Caco-2 (cell line): ENCODE results near the gene FARP1. TPM values are rescaled to one million over a fixed set of nuclear protein-coding genes. Genes with fewer than 3 reads are reported as not detected.
A peak's percentile ranks its signal among the peaks of the same experiment; 100 is the strongest.

Source experiments
- BruUV-seq: library from RNA; stranded (reverse); fragments of 400-500 nt; replicated peaks from 2 replicates; lab custom pipeline; 2021; lab: Mats Ljungman, UMichigan
- CTCF ChIA-PET: fragments of 300-600 bp; sonication (Branson Sonifier 250); formaldehyde crosslinking; loops from one replicate; lab custom pipeline; 2022; ENCODE audit warnings: antibody characterized with exemption; lab: Charles Lee
- POLR2A ChIA-PET: fragments of 300-600 bp; sonication (Branson Sonifier 250); formaldehyde crosslinking; loops from one replicate; lab custom pipeline; 2022; ENCODE audit warnings: antibody characterized with exemption; lab: Charles Lee
- DNase-seq, 2 experiments: peaks; one replicate each; pipeline versions ENCODE4 v3.0.0 to v3.0.0-alpha.2; 2020 to 2022
- H3K27me3 ChIP-seq: replicated peaks from 2 replicates; pipeline ENCODE4 v1.6.0; 2011; ENCODE audit warnings: low read length; ENCODE audit not compliant: control insufficient read depth, insufficient read depth
- H3K36me3 ChIP-seq: 2 replicates; pipeline ENCODE4 v1.5.1; 2011; ENCODE audit warnings: low read length; ENCODE audit not compliant: control insufficient read depth, insufficient read depth
- H3K4me1 ChIP-seq: fragments of 250-450 bp; sonication (Bioruptor Pico); 2 replicates; pipeline ENCODE4 v1.5.1; 2020; ENCODE audit warnings: mild to moderate bottlenecking
- H3K4me3 ChIP-seq: 2 replicates; pipeline ENCODE4 v1.5.1; 2011; ENCODE audit warnings: low read depth, mild to moderate bottlenecking, control low read depth, low read length
- H3K9me3 ChIP-seq: fragments of 250-450 bp; sonication (Bioruptor Pico); 2 replicates; pipeline ENCODE4 v1.5.1; 2020; ENCODE audit warnings: mild to moderate bottlenecking, moderate library complexity
- H3K27ac Mint-ChIP-seq: one replicate; pipeline ENCODE4 v1.8.0; 2022; ENCODE audit warnings: mixed read lengths; ENCODE audit not compliant: unreplicated experiment
- H3K27me3 Mint-ChIP-seq: one replicate; pipeline ENCODE4 v1.8.0; 2022; ENCODE audit warnings: mixed read lengths; ENCODE audit not compliant: insufficient read depth, unreplicated experiment
- H3K36me3 Mint-ChIP-seq: one replicate; pipeline ENCODE4 v1.8.0; 2022; ENCODE audit warnings: mild to moderate bottlenecking, mixed read lengths; ENCODE audit not compliant: insufficient read depth, unreplicated experiment
- H3K4me1 Mint-ChIP-seq: one replicate; pipeline ENCODE4 v1.8.0; 2022; ENCODE audit warnings: low read depth, mixed read lengths; ENCODE audit not compliant: unreplicated experiment
- H3K4me3 Mint-ChIP-seq: one replicate; pipeline ENCODE4 v1.8.0; 2022; ENCODE audit warnings: mild to moderate bottlenecking, moderate library complexity, mixed read lengths; ENCODE audit not compliant: unreplicated experiment
- H3K9me3 Mint-ChIP-seq: one replicate; pipeline ENCODE4 v1.8.0; 2022; ENCODE audit warnings: mixed read lengths; ENCODE audit not compliant: unreplicated experiment
- intact Hi-C: fragments of 100-400 bp; cut with micrococcal nuclease; formaldehyde crosslinking; loops from one replicate; pipeline ENCODE4 v1.10.0; 2022; ENCODE audit not compliant: unreplicated experiment
- total RNA-seq: library from RNA; stranded (reverse); gene quantifications from 2 replicates; pipeline ENCODE4 v1.2.3, GENCODE V29; 2022
- TF ChIP-seq, protein P1 (sequence below), 2 experiments: fragments of 200-600 bp in 1 of 2; IDR thresholded peaks; 1 replicate in 1 of 2; 2 replicates in 1 of 2; pipeline versions ENCODE4 v1.5.1 to v1.8.0; 2011 to 2022; ENCODE audit warnings: antibody characterized with exemption in 1 of 2, control low read depth in 1 of 2, inconsistent platforms in 1 of 2, low read depth in 1 of 2, low read length in 1 of 2, mild to moderate bottlenecking in 1 of 2, moderate library complexity in 1 of 2; ENCODE audit not compliant: insufficient read depth in 1 of 2, severe bottlenecking in 1 of 2, unreplicated experiment in 1 of 2

FARP1 gene
- total RNA-seq, 1 experiment from 2014 or later: 189 TPM

DNA sequence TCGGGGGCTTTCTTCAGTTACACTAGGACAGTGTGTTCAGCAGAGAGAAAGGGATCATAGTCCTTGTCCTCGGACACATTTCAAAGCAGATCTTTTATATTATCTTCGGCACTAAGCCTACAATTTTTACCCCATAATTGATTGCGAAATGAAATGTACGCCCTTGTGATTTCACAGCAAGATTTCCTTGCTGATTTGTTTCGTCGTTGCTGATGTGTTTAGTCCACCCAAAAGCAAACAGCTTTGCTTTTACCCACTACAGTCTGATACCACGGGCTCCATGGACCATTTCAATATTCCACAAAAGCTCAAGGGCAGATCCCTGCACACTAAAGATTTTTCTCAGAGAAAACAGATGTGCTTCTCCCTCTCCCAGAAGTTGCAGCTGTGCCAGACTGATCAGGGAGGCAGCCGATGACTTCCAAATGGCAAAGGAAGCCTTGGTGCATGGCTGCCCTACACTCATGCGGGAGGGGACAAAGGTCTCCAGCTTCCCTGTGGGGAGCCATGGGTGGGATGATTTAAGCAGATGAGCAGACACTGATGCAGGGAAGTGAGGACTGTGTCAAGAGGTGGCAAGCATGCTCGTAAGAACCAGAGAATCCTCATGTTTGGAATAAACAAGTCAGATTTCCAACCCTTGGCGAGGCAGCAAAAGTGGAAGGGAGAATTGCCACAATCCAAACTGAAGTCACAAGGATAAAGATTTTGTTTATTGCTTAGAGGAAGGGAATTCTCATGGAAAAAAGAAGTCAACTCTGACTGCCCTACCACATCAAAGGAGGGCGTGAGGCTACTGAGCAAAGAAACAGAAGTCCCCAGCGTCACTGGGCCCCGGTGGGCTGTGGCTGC lies 353.0 kb downstream of the FARP1 start:
- intact Hi-C loops: no loop called here
- H3K9me3 ChIP-seq: no peaks in the 10 kb centered on the region
- TF ChIP-seq, protein P1, sequence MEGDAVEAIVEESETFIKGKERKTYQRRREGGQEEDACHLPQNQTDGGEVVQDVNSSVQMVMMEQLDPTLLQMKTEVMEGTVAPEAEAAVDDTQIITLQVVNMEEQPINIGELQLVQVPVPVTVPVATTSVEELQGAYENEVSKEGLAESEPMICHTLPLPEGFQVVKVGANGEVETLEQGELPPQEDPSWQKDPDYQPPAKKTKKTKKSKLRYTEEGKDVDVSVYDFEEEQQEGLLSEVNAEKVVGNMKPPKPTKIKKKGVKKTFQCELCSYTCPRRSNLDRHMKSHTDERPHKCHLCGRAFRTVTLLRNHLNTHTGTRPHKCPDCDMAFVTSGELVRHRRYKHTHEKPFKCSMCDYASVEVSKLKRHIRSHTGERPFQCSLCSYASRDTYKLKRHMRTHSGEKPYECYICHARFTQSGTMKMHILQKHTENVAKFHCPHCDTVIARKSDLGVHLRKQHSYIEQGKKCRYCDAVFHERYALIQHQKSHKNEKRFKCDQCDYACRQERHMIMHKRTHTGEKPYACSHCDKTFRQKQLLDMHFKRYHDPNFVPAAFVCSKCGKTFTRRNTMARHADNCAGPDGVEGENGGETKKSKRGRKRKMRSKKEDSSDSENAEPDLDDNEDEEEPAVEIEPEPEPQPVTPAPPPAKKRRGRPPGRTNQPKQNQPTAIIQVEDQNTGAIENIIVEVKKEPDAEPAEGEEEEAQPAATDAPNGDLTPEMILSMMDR (IDR thresholded peaks at IDR 0.05; ENCODE audit: insufficient read depth in 1 of 2, low read depth in 1 of 2, low read length in 1 of 2, severe bottlenecking in 1 of 2, unreplicated experiment in 1 of 2): no peak
- H3K36me3 Mint-ChIP-seq: peaks cover 80% of the 10 kb centered on the region
- no peak for DNase-seq
- H3K27ac Mint-ChIP-seq: peak overlapping the region; percentile 55
- H3K4me3 ChIP-seq: no peak overlapping the region
- H3K4me3 Mint-ChIP-seq: no peak overlapping the region
- CTCF ChIA-PET: no interaction called here
- peaks cover 24% of the 10 kb centered on the region; the same call in 1 of the 2 replicates for H3K4me1 ChIP-seq
- POLR2A ChIA-PET: interaction anchor here (0.7 kb wide), 1 partner anchor 51 kb away, joined by 3 read pairs; no protein-coding TSS in a partner anchor
- H3K27me3 Mint-ChIP-seq: no peaks in the 10 kb centered on the region
- H3K9me3 Mint-ChIP-seq: no peaks in the 10 kb centered on the region
- no peaks in the 10 kb centered on the region for H3K36me3 ChIP-seq
- peaks cover 35% of the 10 kb centered on the region for H3K4me1 Mint-ChIP-seq
- BruUV-seq: no TSS peak
- no peaks in the 10 kb centered on the region for H3K27me3 ChIP-seq

DNA sequence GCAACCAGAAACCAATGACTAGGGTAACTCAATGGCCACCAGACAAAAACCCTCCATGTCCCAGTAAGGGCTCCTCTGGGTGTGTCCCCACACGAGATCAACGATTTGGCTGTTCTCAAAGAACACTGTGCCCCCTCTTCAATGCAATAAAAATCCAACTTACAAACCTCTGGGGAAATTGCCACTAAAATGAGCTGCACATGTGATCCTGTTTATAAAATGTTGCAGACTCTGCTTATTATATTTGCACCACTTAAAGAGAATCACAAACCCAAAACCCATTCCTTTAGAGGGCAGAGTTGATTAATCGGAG lies 353.5 kb downstream of the FARP1 start:
- Histone ChIP-seq H3K9me3 (no peaks in the 10 kb centered on the region), H3K36me3 (no peaks in the 10 kb centered on the region), H3K4me3 (no peak overlapping the region), H3K4me1 (peaks cover 21% of the 10 kb centered on the region; the same call in 1 of the 2 replicates), H3K27me3 (no peaks in the 10 kb centered on the region)
- BruUV-seq: no TSS peak
- Mint-ChIP-seq H3K36me3 (peaks cover 82% of the 10 kb centered on the region), H3K4me3 (no peak overlapping the region), H3K27me3 (no peaks in the 10 kb centered on the region), H3K9me3 (no peaks in the 10 kb centered on the region), H3K27ac (peak overlapping the region; percentile 50), H3K4me1 (peaks cover 35% of the 10 kb centered on the region)
- TF ChIP-seq, protein P1 (IDR thresholded peaks at IDR 0.05; ENCODE audit: insufficient read depth in 1 of 2, low read depth in 1 of 2, low read length in 1 of 2, severe bottlenecking in 1 of 2, unreplicated experiment in 1 of 2): no peak
- no peak for DNase-seq
- ChIA-PET POLR2A (no interaction called here), CTCF (no interaction called here)
- intact Hi-C loops: no loop called here

DNA sequence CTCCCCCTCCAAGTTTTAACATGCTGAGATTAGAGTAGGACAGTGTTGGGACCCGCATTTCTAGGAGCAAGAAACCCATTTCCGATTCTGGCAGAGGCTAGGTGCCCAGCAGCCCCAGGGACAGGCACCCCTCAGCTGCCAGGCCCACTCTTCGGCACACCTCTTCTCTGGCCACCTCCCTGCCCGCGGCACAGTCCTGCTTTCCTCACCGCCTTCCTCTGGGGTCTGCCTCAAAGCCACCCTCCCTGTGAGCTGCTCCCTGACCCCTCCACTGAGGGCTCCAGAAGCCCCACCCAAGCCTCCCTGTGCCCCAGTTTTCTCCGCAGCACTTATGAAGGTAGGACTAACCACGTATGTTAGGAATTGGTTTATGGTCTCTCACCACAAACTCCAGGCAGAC lies 354.1 kb downstream of the FARP1 start:
- CTCF ChIA-PET: no interaction called here
- Histone ChIP-seq H3K9me3 (no peaks in the 10 kb centered on the region), H3K4me3 (no peak overlapping the region), H3K36me3 (no peaks in the 10 kb centered on the region), H3K4me1 (peaks cover 21% of the 10 kb centered on the region; the same call in 1 of the 2 replicates), H3K27me3 (no peaks in the 10 kb centered on the region)
- peaks cover 84% of the 10 kb centered on the region for H3K36me3 Mint-ChIP-seq
- H3K9me3 Mint-ChIP-seq: no peaks in the 10 kb centered on the region
- peak overlapping the region; percentile 50 for H3K27ac Mint-ChIP-seq
- H3K4me1 Mint-ChIP-seq: peaks cover 35% of the 10 kb centered on the region
- POLR2A ChIA-PET: no interaction called here
- TF ChIP-seq, protein P1 (IDR thresholded peaks at IDR 0.05; ENCODE audit: insufficient read depth in 1 of 2, low read depth in 1 of 2, low read length in 1 of 2, severe bottlenecking in 1 of 2, unreplicated experiment in 1 of 2): no peak
- H3K4me3 Mint-ChIP-seq: no peak overlapping the region
- H3K27me3 Mint-ChIP-seq: no peaks in the 10 kb centered on the region
- no TSS peak for BruUV-seq
- no peak for DNase-seq
- intact Hi-C loops: no loop called here
